Anterior cingulate cortex (tissue), 58 donors: ENCODE data around the gene BCKDHA.
"Not testable (repeated sequence)": the region's sequence is repeated elsewhere in the genome, so short reads cannot be mapped to it uniquely, and the experiment has no call there.

ENCODE experiments used
- DNase-seq, 58 donors: peaks; one replicate each; lab custom pipeline; 2025; lab: John Stamatoyannopoulos, UW

BCKDHA gene

GRCh38 chr19:41422955-41423354 lies 25.3 kb downstream of the BCKDHA start:
- DNase-seq: no peak

- no peak for DNase-seq
Measured at GRCh38 chr19:41424335-41425173, 26.9 kb downstream of the BCKDHA start.

DNA sequence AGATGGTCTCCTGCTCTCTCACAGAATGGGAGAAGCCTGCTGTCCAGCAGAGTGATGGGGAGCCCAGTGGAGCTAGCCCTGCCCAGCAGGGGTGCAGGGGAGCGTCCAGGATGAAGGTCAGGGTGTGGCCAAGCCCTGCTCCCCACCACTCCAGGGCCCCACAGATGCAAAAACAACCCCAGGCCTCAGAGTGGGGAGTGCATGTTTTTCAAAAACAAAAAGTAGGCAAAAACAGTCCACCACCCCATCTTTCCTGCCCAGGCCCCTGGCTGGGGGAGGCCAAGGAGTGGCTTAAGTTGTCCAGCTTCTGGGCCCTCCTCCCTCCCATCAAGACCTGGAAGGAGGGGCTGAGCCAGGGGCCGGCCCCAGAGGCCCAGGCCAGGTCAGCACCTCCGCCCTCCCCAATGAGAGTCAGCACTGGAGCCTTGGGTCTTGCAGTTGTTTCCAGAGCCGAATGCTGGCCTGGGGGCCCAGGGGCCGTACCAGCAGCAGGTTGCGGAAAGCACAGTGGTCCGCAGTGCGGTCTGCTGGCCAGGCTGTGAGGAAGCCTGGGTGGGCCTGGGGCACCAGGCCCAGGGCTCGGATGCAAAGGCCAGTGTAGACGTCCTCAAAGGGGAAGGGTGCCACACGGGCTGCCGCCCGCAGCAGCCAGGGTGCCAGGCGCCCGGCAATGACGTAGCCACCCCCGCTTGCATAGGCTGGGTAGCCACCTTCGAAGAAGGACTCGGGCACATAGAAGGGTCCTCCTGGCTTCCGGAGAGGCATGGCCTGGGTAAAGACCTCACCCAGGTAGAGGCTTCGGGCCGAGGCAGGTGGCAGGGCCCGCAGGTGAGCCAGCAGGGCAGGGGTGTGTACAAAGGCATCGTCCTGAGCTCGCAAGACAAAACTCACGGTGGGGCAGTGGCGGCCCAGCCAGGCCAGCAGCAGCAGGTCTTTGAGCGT lies 27.8 kb downstream of the BCKDHA start:
- DNase-seq: no peak

DNA sequence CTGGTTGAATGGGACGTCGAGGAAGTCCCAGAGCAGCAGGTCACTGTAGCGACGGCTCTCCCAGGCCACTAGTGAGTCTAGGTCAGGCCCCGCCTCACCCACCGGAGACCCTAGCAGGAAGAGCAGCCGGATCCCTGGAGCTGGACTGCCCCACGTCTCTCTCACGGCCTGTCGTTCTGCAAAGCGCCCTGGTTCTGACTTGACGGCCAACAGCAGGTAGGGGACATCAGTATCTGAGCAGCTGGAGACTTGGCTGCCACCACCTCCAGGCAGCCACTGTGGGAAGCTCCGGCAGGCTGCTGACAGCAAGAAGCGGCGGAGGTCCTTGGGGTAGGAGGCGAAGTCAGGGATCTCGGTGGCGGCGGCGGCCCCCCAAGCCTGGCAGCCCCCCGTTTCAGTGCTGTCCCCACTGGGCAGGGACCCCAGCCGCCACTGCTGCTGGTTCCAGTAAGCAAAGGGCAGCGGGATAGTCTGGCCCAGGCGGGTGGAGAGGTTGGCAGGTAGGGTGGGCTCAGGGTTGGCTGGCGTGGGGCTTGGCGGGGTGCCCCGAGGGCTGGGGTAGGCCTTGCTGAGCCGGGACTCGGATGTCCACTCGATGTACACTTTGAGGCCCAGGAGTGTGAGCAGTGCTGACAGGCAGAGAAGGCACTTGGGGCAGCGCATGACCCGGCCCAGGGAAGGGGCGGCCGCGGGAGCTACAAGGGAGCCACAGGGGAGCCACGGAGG lies 28.7 kb downstream of the BCKDHA start:
- DNase-seq: no peak

- peak in 2 of 58 donors; percentile 21 to 38 for DNase-seq
Measured at GRCh38 chr19:41426952-41427646, 29.5 kb downstream of the BCKDHA start, which contains the start of gene B3GNT8. B3GNT8 (minus strand) TSS chr19:41427374; CDS start chr19:41426778, 596 bp downstream.

DNA sequence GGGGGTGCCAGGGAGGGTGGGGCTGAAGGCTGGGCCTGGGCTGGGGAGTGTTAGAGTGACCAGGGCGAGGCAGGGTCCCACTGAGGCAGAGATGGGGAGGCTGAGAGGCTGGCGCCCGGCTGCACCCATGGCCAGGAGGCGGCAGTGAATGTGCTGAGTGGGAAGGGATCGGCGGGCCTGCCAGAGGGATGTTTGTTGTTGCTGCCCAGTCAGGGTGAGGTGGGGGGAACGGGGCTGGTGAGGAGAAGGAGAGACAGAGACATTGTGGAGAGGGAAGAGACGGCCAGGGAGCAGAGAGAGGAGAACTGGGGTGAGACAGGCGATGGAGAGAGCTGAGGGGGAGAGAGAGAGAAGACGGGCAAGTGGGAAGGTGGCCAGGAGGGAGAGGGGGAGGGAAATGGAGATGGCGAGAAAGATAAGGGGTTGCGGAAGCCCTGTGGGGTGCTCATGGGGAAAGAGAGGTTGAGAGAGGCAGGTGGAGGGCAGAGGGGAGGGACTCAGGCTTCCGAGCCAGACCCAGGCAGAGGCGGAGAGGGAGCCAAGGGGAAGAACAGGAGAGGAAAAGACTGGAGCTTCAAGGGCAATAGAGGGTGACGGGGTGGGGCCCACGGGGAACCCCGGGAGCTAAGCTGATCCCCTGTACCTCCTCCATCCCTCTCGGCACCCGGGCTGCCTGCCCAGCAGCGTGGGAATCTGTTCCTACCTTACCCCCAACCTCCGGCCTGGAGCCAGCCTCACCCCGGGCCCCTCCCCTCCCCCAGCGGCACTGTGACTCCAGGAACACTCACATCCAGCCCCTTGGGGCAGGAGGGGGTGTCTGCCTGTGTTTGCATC lies 30.2 kb downstream of the BCKDHA start:
- peak in 14 of 58 donors; percentile 7 to 56 (median 16) for DNase-seq

- DNase-seq: no peak
Measured at GRCh38 chr19:41428481-41428859, 30.9 kb downstream of the BCKDHA start.

DNA sequence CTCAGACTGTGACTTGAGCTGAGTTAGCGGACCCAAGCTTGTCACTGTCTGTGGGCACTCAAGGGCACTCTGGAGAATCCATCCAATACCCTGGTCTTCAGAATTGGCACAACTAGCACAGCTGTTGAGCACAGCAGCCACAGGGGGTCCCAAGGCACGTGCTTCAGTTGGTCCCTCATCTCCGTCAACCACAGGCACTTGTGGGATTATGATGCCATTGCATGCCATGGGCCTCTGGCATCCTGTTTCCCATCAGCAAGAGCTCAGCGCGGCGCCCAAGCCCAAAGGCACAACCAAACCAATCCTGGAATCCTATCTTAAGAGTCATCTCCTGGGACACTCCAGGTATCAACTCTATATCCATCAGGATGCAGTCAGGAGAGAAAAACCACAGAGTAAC lies 33.3 kb downstream of the BCKDHA start:
- DNase-seq: no peak

- DNase-seq: peak in 3 of 58 donors; percentile 8 to 11 (median 9)
Measured at GRCh38 chr19:41431426-41432386, 34.1 kb downstream of the BCKDHA start.

DNA sequence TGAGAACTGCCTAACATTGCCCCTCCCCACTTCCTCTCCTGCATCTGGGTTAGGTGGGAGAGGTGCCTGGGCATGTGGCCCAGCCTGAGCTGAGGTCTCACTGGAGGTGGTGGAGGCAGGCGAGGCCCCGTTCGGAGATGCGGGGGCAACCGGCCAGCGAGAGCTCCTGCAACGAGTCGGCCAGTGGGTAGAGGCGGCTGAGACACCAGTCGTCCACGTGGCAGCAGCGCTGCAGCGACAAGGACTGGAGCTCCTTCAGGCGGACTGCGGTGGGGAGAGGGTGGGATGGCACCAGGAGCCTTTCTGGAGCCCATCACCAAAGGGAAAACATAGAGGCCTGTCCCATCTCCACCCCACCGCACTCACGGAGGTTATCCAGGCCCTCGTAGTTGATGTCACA lies 35.6 kb downstream of the BCKDHA start:
- DNase-seq: peak in 5 of 58 donors; percentile 2 to 22 (median 6)

DNA sequence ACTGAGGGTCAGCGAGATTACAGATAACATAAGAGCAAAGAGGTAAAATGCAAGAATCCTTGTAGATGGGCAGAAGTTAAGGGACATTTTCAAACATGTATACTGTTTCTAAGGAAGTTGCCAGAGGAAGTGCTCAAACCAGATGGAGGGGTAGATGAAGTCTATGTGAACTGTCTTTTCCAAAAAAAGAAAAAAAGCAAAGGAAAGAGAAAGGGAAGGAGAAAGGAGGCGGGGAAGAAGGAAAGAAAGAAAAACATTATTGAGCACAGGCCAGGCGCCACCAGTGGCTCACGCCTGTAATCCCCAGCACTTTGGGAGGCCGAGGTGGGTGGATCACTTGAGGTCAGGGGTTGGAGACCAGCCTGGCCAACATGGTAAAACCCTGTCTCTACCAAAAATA lies 36.8 kb downstream of the BCKDHA start:
- no peak for DNase-seq

DNA sequence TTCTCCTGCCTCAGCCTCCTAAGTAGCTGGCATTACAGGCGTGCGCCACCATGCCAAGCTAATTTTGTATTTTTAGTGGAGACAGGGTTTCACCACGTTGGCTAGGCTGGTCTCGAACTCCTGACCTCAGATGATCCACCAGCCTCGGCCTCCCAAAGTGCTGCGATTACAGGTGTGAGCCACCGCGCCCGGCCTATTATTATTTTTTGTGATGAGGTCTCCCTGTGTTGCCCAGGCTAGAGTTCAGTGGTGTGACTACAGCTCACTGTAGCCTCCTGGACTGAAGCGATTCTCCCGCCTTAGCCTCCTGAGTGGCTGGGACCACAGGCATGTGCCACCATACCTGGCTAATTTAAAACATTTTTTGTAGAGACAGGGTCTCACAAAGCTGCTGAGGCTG lies 37.8 kb downstream of the BCKDHA start:
- not testable (repeated sequence) for DNase-seq

- no peak for DNase-seq
Measured at GRCh38 chr19:41435936-41436673, 38.5 kb downstream of the BCKDHA start.

DNA sequence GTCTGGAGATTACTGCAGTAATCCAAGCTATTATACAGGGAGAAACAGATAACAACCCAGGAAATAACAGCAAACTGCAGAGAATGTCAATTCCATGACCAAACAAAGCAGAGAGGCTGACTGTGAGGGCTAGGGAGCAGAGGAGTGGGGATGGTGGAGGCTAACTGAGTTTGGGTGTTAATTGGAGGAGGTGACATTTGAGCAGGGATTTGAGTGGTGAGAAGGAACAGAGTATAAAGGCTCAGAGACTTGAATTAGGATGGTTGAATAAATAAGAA lies 39.0 kb downstream of the BCKDHA start:
- DNase-seq: no peak

- DNase-seq: no peak
Measured at GRCh38 chr19:41437944-41438574, 40.4 kb downstream of the BCKDHA start.

DNA sequence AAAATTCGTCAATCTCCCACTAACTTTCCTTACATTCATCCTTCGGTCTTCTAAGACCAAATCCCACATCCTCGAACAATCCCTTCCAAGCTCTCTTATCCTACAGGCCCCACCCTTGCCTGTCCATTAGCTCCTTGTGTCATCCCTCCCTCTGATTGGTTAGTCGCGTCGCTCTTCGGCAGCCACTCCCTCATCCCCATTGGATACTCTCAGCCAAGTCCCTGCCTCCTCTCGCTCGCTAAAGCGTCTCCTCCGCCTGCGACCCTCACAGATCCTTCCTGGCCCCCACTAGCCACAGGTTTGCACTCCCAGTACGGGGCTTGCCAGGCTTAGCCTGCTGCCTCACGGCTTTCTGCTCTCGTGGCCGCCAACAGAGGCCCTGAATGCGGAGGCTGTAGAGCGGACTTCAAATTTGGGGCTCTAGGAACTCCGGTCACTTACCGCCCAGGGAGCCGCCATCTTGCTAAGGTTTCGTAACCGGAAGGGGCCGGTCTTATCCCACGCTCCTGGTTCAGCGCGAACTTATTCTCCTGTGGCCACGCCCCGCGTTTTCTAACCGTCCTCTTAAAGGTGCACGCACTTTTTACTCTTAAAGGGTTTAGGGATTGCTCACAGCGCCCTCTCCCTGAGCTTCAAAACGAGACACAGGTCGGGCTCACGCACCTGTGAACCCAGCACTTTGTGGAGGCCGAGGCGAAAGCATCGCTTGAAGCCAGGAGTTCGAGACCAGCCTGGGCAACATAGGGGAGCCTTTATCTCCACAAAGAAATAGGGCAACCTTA lies 42.0 kb downstream of the BCKDHA start, which contains the start of gene DMAC2:
DMAC2 (minus strand) TSS at position 472 of the 782 bp plus-strand sequence; CDS start at position 459, 13 bp downstream.
- peak; percentile 64 to 99 (median 95) for DNase-seq
